HG03439 (cell line): ENCODE data around the gene CRY2.
"Not testable (repeated sequence)": the region's sequence is repeated elsewhere in the genome, so short reads cannot be mapped to it uniquely, and the experiment has no call there.

Experiments used
- ATAC-seq: cut with Tn5 transposase; IDR thresholded peaks from one replicate; pipeline ENCODE4 v1.9.1; 2021; ENCODE audit warnings: mild to moderate bottlenecking, moderate library complexity; ENCODE audit not compliant: unreplicated experiment

The CRY2 gene

DNA sequence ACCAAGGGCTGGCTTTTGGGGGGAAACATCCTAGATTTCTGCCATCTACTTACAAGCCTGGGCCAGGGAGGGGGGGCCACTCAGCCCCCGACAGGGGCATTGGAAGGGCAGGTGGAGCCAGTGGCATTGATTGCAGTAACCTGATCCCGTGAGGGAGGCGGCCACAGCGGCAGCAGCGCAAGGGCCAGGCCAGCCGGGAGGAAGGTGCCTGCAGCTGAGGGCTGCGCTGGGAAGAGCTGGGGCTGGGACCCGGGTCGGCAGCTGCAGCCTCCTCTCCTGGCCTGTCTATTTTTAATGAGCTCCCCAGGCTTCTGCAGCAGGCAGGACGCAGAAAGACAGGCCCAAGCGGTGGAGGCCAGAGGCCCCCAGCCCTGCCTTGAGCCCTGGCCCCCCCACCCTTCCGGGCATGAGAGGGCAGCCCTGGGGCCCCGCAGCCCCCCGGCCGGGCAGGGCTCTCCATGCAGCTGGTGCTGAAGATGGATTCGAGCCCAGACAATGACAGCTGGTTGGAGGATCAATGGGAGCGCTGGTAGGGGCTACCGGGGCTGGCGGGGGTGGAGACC is 49.2 kb downstream of the CRY2 start:
- no peak for ATAC-seq

DNA sequence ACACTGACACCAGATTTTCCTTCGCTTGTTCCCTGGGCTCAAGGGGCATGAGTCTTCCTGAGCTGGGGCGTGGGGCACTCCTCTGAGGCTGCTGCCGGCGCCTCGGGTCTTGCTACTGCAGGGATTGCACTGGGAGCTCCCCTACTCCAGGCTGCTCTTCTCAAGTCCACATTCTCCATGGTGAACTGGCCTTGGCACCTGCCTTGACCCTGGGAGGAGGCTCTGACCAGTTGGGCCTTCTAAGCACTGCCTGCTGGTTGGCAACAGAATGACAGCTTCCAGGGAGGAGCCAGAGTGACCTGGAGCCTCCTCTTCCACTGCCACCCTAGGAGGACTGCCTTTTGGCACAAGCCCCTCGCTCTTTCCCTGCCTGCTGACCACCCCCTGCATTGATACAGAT is 50.3 kb downstream of the CRY2 start:
- ATAC-seq: no peak

DNA sequence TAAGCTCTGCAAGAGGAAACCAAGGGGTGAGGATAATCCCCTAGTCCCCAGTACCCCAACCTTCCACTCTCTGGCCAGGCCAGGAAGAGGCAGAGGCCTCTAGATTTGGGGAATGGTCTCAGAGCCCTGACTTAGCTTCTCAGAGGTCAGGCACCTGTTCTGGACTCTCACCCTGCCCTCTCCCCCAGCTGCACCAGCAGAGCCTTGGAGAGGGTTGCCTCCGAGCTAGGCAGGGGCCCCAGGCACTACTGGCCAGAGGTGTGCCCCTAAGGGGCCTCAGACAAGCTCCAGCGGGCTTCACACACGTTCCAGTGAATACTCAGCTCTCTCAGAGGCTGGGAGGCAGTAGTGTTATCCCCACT is 51.8 kb downstream of the CRY2 start:
- ATAC-seq: no peak

DNA sequence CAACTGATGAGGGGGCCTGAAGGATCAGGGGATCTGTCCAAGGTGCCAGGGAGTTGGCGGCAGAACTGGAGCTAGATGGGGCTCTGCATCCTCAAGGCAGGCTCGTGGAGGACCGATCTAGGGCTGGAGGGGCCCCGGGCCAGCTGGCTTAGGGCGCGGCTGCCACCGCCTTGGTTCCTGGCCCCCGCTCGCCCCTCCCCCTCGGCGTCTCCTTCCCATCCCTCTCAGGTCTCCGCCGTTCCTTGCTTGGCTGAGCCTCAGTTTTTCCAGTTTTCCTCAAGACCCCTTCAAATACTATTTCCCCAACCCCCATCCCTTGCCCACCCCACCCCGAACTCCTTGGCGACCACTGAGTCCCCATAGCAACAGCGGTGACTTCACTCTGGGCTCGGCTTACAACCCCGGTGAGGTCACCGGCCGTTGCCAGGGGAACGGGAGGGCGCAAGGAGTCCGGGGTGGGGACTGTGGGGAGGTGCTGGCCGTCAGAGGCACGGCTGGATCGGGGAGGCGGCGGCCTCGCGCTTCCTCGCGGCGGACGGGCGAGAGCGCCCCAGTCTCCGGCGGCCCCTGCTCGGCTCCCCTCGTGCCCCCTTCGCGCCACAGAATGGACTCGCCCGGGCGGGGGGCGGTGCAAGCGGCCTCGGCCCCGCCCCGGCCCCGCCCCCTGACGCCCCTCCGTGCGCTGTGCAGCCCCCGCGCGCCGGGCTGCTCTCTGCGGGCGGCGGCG is 52.3 kb downstream of the CRY2 start:
- ATAC-seq: no peak

DNA sequence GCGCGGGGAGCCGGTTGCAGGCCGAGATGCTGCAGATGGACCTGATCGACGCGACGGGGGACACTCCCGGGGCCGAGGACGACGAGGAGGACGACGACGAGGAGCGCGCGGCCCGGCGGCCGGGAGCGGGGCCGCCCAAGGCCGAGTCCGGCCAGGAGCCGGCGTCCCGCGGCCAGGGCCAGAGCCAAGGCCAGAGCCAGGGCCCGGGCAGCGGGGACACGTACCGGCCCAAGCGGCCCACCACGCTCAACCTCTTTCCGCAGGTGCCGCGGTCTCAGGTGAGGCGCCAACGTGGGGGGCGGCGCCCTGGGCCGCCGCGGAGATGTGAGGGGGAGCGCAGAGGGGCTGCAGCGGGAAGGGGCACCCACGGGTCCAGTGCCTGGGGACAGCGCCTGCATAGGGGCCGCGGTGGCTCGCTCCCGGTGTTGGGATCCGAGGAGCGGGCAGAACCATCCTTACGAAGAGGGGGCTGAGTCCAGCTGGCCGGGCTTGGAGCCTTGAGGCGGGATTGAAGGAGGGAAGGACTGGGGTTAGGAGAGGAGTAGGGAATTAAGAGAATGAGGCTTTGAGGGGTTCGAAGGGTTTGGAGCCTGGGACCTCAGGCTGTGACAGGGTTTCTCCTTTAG is 53.0 kb downstream of the CRY2 start:
- ATAC-seq: not testable (repeated sequence)

DNA sequence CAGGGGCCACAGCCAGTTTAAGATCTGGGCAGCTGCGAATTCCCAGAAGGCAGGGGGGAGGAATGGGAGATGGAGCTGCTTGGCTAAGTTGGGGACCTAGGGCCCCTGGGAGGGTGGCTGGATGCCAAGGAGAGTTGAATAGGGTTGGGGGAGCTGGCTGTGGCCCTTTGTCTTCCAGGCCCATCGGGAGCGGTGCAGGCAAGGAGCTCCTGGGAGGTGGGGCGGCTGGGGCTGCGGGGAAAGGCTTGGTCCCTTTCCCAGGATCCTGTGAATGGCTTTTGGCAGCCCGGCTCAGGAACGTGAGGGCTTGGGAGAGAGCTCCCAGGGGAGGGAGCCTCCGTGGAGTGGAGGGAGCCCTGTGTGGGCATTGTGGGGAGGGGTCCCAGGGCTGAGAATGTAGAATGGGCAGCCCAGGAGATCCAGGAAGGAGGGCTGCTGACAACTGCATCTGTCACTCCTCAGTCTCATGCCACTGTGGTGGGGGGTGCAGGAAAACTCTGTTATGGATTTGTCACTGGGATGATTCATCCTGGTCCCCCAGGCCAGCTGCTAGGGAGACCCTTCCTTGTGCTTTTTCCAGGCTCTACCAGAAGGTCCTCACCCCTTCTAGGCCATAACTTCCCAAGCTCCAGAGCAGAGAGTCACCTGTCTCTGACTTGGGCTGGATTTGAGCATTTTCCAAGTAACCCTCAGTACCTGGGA is 53.8 kb downstream of the CRY2 start:
- no peak for ATAC-seq

DNA sequence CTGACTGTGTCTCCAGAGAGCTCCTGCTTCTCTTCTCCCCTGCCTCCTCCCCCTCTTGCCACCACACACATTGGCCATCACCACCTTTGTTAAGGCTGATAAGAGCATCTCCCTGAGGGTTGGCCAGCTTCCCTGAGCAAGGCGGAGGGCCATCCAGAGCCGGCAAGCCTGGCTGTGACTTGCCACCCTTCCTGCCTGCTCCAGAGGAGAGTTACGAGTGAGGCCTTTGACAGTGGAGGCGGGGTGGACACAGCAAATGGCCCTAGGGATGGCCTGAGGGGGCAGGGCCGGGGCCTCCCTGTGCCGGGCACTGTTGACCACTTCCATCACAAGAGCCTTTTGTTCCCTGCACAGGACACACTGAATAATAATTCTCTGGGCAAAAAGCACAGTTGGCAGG is 54.4 kb downstream of the CRY2 start:
- ATAC-seq: no peak

DNA sequence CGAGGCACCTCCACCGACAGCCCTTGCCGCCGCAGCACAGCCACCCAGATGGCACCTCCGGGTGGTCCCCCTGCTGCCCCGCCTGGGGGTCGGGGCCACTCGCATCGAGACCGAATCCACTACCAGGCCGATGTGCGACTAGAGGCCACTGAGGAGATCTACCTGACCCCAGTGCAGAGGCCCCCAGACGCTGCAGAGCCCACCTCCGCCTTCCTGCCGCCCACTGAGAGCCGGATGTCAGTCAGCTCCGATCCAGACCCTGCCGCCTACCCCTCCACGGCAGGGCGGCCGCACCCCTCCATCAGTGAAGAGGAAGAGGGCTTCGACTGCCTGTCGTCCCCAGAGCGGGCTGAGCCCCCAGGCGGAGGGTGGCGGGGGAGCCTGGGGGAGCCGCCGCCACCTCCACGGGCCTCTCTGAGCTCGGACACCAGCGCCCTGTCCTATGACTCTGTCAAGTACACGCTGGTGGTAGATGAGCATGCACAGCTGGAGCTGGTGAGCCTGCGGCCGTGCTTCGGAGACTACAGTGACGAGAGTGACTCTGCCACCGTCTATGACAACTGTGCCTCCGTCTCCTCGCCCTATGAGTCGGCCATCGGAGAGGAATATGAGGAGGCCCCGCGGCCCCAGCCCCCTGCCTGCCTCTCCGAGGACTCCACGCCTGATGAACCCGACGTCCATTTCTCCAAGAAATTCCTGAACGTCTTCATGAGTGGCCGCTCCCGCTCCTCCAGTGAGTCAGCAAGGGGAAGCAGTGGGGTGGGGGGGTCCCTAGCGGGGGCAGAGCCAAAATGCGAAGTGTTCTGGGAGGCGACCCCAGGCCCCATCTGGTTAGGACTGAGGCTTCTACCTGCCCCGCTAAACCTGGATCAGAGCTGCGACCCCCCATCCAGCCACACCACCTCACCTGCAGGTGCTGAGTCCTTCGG is 55.4 kb downstream of the CRY2 start:
- ATAC-seq: no peak

DNA sequence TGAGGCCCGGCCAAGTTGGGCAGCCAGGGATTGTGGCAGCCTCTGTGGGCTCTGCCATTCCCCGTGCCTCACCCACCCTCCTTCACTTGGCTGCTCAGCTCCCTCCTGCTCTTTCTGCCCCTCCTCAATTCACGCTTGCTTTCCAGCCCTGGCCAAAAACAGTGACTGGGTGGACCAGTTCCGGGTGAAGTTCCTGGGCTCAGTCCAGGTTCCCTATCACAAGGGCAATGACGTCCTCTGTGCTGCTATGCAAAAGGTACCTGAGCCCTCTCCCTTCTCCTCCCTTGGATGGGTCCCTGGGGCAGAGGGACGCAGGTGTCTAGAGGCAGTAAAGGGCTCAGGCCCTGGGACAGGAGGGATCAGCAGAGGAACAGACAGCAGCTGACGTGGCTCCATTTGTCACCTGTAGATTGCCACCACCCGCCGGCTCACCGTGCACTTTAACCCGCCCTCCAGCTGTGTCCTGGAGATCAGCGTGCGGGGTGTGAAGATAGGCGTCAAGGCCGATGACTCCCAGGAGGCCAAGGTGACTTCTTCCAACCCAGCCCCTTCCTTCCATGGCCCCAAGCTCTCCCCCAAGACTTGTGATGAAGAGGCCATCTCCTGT is 57.1 kb downstream of the CRY2 start:
- no peak for ATAC-seq

DNA sequence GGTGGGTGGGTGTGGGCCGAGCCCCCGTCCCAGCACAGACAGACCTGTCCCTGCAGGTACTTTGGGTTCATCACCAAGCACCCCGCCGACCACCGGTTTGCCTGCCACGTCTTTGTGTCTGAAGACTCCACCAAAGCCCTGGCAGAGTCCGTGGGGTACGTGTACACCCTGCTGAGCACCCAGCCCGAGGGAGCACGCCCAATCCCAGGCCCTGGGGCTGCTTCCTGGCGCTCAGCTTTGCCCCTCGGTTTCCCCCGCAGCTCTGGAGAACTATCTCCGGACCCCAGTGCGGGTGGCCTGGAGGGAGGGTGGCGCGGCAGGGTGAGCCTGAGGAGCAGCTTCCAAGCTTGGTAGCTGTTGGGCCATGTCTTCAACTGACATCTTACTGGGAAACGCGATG is 57.8 kb downstream of the CRY2 start:
- no peak for ATAC-seq

DNA sequence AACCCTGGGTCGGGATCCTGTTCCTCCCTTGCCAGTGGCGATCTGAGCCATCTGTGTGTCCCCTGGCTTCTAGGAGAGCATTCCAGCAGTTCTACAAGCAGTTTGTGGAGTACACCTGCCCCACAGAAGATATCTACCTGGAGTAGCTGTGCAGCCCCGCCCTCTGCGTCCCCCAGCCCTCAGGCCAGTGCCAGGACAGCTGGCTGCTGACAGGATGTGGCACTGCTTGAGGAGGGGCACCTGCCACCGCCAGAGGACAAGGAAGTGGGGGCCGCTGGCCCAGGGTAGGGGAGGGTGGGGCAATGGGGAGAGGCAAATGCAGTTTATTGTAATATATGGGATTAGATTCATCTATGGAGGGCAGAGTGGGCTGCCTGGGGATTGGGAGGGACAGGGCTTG is 58.3 kb downstream of the CRY2 start:
- not testable (repeated sequence) for ATAC-seq

DNA sequence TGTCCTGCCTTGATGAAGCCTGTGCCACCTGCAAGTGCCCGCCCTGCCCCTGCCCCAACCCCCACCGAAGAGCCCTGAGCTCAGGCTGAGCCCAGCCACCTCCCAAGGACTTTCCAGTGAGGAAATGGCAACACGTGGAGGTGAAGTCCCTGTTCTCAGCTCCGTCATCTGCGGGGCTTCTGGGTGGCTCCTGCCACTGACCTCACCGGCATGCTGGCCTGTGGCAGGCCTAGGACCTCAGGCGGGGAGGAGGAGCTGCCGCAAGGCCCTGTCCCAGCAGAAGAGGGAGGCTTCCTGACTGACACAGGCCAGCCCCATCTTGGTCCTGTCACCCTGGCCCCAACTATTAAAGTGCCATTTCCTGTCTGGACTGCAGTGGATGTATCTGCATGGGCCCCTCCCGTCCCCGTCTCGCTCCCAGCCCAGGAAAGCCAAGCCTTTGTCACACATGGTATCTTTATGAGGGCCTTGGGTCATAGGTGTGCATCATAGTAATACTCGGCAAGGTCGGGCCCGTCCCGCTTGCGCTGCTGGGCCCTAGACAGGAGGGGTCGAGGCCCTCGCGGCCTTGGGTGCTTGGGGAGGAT is 58.9 kb downstream of the CRY2 start:
- ATAC-seq: no peak

DNA sequence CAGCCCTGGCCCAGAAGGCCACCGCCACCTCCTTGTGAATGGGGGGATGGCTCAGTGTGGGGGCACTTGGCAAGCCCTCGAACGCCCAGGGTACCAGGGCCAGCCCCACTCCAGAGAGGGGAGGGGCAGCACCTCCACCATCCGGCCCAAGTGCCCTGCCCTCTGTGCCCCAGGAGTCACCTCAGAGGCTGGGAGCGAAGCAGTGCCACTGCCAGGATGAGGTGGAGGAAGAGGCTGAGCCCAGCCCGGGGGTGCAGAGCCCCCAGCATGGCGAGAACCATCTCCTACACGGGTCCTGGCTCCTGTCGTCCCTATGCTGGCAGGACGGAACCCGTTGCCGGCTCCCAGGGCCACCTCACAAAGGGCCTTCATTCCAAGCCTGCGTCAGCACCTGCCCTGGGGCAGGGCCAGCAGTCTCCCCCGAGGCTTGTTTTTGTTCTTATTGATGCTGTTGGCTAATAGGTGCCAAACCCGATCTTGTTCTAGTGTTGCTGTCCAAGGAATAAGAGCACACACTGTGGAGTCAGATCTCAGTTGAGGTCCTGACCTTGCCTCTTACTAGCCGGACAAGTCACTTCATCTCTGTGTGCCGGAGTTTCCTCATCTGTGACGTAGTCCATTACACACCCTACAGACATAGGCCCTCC is 59.8 kb downstream of the CRY2 start, which contains the start of gene FREY1:
TSS of gene FREY1 (minus strand) at position 307 of the 647 bp plus-strand sequence. CDS start at position 281, 26 bp downstream.
- no peak for ATAC-seq

DNA sequence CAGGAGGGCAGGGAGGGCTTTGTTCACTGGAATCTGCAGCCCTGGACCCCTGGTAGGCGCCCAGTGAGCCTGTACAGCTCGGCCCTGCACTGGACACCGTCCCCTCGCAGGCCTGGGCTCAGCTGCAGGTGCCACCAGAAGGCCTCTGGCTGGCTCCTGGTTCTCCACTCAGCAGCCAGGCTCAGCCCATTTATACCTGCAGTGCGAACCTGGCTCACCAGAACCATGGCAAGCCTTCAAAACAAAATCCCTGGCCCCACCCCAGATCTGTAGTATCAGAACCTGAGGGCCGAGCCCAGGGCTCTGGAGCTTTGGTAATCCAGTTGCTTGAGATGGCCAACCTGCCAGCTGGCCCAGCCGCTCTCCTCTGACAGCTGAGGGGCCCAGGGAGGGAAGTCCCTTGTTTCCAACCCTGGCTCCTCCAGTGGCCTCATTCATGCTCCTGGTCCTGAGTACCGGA is 60.7 kb downstream of the CRY2 start:
- no peak for ATAC-seq

DNA sequence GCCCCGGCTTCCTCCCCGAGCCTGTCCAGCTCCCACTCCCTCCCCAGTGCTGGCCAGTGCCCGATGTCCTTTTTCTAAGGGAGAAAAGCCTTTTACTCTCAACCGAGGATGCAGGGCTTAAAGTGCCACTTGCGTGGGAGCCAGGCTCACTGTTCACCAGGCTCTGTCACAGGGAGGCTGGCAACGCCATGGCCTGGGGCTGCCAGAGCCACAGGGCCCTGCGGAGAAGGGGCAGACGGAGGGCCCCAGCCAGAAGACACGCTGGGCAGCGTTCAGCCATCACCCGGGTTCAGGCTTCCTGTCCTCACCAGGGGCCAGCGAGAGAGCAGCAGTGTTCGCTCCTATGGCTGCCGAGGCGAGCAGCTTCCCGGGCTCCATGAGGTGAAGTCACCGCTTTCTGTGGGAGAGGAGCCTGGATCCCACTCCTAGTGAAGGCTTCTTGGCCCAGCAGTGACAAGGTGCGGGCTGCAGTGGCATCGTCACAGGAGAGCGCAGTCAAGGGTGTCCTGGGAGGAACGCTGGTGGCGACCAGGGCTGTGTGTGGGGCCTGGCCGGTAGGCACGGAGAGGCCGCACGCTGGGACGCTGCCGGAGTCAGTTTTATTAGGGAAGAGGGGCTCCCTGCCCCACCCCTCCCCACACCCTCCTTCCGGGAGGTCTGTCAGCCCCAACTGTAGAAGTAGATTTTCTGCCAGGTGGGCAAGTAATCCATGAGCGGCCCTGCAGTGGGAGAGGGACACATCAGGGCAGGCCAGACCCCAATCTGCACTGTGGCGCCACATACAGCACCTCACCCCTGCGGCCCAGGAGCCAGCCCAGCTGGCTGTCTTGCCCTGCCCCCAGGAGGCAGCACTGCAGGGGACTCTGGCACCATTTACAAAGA is 62.6 kb downstream of the CRY2 start:
- no peak for ATAC-seq

DNA sequence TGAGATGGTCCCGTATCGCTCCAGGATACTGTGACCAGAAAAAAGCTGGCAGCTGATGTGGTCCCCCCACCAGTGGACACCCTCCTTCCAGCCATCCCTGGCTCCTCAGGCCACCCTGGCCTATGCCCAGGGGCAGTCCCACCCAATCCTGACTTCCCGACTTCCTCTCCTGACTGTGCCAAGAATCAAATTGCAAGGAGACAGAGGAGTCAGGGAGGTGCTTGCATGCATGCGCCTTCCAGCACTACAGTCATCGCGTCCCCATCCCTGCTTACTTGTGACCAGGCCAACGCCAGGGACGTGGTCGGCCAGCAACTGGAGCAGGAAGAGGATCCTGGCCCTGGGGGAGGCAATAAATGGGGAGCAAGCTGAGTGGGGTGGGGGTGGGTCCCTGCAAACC is 63.3 kb downstream of the CRY2 start:
- ATAC-seq: no peak

DNA sequence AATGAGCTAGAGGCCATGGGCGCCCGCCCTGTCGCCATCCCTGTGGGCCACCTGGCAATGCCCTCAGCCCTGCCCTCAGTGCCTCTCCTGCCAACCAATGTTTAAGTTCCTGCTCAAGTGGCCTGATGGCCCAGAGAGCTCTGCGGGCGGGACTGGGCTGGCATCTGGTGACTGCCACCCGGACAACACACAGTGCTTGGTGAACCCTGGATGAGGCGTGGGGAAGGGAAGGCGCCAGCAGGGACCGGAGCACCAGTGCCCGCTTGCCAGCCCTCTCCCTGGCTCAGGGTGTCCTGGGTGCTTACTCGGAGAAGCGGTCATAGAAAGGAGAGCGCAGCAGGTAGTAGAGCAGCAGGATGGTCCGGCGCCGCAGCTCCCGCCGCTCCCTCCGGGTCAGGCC is 66.2 kb downstream of the CRY2 start:
- no peak for ATAC-seq

DNA sequence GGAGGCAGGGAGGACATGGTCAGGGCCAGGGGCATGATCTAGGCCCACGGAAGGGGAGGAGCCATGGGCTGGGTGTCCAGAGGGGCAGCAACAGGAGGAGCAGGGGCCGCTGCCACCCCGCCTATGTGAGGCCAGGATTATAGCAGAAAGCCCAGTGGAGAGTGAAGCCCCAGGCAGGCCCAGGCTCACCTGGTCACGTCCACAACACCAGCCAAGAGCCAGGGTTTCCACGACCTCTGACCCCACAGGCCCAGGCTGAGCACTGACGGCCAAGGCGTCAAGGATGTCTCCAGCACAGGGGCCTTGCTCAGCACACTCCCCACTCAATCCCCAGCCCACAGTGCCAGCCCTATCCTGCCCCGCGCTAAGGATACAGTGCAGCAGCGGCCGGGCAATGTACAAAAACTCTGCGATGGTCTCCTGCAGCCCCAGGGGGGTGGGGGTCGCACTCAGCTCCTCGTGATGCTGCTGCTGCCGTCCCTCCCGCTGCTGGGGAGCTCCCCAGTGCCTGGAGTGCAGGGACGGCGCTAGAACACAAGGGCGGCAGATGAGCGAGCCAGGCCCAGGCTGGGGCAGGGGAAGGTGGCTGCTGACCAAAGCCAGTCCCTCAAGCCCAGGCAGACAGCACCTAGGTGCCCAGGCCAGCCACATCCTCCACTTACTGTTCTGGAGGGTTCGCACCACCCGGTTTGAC is 66.8 kb downstream of the CRY2 start:
- ATAC-seq: no peak
